ENCODE results near the gene PSMC1.

Gene PSMC1

DNA sequence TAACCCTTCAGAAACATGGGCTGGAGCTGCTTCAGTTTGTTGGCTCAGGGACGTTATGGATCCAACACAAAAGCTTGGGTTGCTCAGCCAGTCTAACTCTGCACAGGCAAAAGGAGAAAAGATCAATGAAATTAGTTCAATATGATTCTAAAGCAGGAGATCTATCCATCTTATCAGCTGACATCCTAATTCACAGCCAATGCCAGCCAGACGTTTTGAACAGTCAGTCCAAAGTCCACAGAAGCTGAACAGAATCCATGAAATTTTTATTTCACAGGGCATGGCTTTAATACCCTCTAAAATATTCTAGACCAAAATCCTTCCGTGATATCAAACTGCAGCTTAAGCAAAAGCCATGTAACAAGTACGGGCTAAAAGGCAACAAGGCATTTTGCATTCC is 61.7 kb downstream of the PSMC1 start:
- no peak for DNase-seq (ENCODE audit: low read depth)
- TF ChIP-seq, protein P1, sequence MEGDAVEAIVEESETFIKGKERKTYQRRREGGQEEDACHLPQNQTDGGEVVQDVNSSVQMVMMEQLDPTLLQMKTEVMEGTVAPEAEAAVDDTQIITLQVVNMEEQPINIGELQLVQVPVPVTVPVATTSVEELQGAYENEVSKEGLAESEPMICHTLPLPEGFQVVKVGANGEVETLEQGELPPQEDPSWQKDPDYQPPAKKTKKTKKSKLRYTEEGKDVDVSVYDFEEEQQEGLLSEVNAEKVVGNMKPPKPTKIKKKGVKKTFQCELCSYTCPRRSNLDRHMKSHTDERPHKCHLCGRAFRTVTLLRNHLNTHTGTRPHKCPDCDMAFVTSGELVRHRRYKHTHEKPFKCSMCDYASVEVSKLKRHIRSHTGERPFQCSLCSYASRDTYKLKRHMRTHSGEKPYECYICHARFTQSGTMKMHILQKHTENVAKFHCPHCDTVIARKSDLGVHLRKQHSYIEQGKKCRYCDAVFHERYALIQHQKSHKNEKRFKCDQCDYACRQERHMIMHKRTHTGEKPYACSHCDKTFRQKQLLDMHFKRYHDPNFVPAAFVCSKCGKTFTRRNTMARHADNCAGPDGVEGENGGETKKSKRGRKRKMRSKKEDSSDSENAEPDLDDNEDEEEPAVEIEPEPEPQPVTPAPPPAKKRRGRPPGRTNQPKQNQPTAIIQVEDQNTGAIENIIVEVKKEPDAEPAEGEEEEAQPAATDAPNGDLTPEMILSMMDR (IDR thresholded peaks at IDR 0.05; ENCODE audit: insufficient read depth, low read depth, low read length, missing control alignments) = no peak
- no peak overlapping the region for H3K4me3 ChIP-seq (ENCODE audit: low read depth, low read length)

DNA sequence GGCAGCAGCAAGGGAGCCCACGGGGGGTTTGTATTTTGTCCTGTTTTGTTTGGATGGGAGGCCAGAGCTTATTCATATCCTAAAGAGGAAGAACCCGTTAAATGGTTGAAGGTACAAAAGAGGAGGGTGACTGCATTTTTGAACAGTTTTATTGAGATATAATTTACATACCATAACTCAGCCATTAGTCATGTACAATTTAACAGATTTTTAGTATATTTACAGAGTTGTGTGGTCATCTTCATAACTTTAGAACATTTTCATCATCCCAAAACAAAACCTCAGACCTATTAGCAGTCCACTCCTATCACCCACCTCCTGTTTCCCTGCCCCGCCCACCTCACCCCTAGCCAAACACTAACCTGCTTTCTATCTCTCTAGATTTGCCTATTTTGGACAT is 62.8 kb downstream of the PSMC1 start:
- no peak overlapping the region for H3K4me3 ChIP-seq (ENCODE audit: low read depth, low read length)
- DNase-seq (ENCODE audit: low read depth) = no peak
- TF ChIP-seq, protein P1 (IDR thresholded peaks at IDR 0.05; ENCODE audit: insufficient read depth, low read depth, low read length, missing control alignments) = no peak

DNA sequence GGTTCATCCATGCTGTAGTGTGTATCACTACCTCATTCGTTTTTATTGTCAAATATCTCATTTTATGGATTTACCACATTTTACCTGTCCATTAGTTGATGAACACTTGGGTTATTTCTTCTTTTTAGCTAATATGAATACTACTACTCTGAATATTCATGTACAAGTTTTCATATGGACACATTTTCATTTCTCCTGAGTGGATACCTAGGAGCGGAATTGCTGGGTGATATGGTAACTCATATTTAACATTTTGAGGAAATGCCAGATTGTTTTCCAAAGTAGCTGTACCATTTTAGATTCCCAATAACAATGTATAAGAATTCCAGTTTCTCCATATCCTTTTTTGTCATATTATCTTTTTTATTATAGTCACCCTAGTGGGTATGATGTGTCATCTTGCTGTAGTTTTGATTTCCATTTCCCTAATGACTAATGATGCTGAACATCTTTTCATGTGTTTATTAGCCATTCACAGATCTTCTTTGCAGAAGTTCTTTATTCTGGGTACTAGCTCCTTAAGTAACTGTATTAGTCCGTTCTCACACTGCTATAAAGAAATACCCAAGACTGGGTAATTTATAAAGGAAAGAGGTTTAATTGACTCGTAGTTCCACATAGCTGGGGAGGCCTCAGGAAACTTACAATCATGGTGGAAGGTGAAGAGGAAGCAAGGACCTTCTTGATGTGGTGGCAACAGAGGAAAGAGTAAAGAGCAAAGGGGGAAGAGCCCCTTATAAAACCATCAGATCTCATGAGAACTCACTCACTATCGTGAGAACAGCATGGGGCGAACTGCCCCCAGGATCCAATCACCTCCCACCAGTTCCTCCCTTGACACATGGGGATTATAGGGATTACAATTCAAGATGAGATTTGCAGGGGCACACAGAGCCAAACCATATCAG is 63.5 kb downstream of the PSMC1 start:
- no peak for DNase-seq (ENCODE audit: low read depth)
- H3K4me3 ChIP-seq (ENCODE audit: low read depth, low read length) = no peak overlapping the region
- TF ChIP-seq, protein P1 (IDR thresholded peaks at IDR 0.05; ENCODE audit: insufficient read depth, low read depth, low read length, missing control alignments) = no peak

DNA sequence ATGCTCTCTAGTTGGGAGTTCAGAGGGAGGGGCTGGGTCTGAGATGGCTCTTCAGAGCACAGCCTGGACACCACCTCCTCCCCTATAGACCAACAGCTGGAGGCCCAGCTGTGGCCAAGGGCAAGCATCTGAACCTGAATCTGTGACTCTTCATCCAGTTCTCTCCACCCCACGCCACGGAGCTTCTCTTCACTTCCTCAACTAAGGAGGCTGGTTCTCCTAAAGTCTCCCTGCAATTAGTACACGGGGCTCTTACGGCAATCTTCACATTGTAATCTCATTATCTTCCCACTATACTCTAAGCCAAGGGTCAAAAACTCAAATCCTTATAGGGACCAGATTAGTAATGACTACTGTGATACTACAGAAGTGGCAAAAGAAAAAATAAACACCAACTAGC is 65.5 kb downstream of the PSMC1 start:
- no peak overlapping the region for H3K4me3 ChIP-seq (ENCODE audit: low read depth, low read length)
- DNase-seq (ENCODE audit: low read depth) = no peak
- TF ChIP-seq, protein P1 (IDR thresholded peaks at IDR 0.05; ENCODE audit: insufficient read depth, low read depth, low read length, missing control alignments) = no peak
